Stimulated activated CD4-positive, alpha-beta T cell treated with anti-CD3 and anti-CD28 coated beads, Interleukin-4, amount 100 ng/mL, for 4 hours (primary cell): ENCODE data around the gene SRBD1.

ENCODE experiments used
- DNase-seq, 2 experiments: peaks; one replicate each; pipeline ENCODE4 v3.0.0-alpha.2; 2020

Gene SRBD1

GRCh38 chr2:45595721-45596435, 15.2 kb downstream of the SRBD1 start:
- no peak for DNase-seq

- no peak for DNase-seq
Measured at GRCh38 chr2:45591073-45591472, 20.0 kb downstream of the SRBD1 start.

GRCh38 chr2:45588158-45588829, 22.8 kb downstream of the SRBD1 start:
- DNase-seq = no peak

- DNase-seq = no peak
Measured at GRCh38 chr2:45586600-45586999, 24.5 kb downstream of the SRBD1 start.

GRCh38 chr2:45585267-45585861, 25.7 kb downstream of the SRBD1 start:
- DNase-seq = no peak

- DNase-seq = no peak
Measured at GRCh38 chr2:45583977-45584376, 27.1 kb downstream of the SRBD1 start.

- DNase-seq = no peak
Measured at GRCh38 chr2:45582522-45582921, 28.5 kb downstream of the SRBD1 start.

GRCh38 chr2:45578056-45578843, 32.8 kb downstream of the SRBD1 start:
- no peak for DNase-seq

- no peak for DNase-seq
Measured at GRCh38 chr2:45577441-45577840, 33.6 kb downstream of the SRBD1 start.

GRCh38 chr2:45575881-45576280, 35.2 kb downstream of the SRBD1 start:
- no peak for DNase-seq

- DNase-seq = no peak
Measured at GRCh38 chr2:45572979-45573378, 38.1 kb downstream of the SRBD1 start.

GRCh38 chr2:45571940-45572339, 39.1 kb downstream of the SRBD1 start:
- DNase-seq = no peak

GRCh38 chr2:45570671-45571334, 40.3 kb downstream of the SRBD1 start:
- DNase-seq = no peak

- no peak for DNase-seq
Measured at GRCh38 chr2:45568935-45569334, 42.1 kb downstream of the SRBD1 start.

GRCh38 chr2:45567974-45568789, 42.9 kb downstream of the SRBD1 start:
- no peak for DNase-seq

- no peak for DNase-seq
Measured at GRCh38 chr2:45567288-45567963, 43.6 kb downstream of the SRBD1 start.

- DNase-seq = no peak
Measured at GRCh38 chr2:45559436-45559835, 51.6 kb downstream of the SRBD1 start.

- no peak for DNase-seq
Measured at GRCh38 chr2:45554742-45555140, 56.3 kb downstream of the SRBD1 start.

- DNase-seq = no peak
Measured at GRCh38 chr2:45554073-45554741, 56.9 kb downstream of the SRBD1 start.

- no peak for DNase-seq
Measured at GRCh38 chr2:45551862-45552261, 59.2 kb downstream of the SRBD1 start.

GRCh38 chr2:45545943-45546342, 65.1 kb downstream of the SRBD1 start:
- DNase-seq = no peak
